GM12874 (cell line): ENCODE results near the gene GABRR1.
A peak's percentile ranks its signal among the peaks of the same experiment; 100 is the strongest.

Experiments
- CTCF ChIP-seq: IDR thresholded peaks from 2 replicates; pipeline ENCODE4 v1.5.1; 2011; ENCODE audit warnings: low read depth, mild to moderate bottlenecking, control low read depth, low read length, moderate library complexity; ENCODE audit not compliant: insufficient read depth

The GABRR1 gene

GRCh38 chr6:89243331-89243629 lies 26.1 kb upstream of the GABRR1 start:
- no peak for TF ChIP-seq CTCF

- 0 out of 2 replicates have a peak, but pooled peaks have one; percentile 19 for TF ChIP-seq CTCF
Observed at GRCh38 chr6:89242574-89243330, 25.6 kb upstream of the GABRR1 start.

- peak; percentile 39; the same call in 1 of the 2 replicates for TF ChIP-seq CTCF
Observed at GRCh38 chr6:89239338-89239737, 22.2 kb upstream of the GABRR1 start.

- no peak for TF ChIP-seq CTCF
Observed at GRCh38 chr6:89237158-89237557, 20.0 kb upstream of the GABRR1 start.

GRCh38 chr6:89222712-89223039 lies 5.5 kb upstream of the GABRR1 start:
- TF ChIP-seq CTCF = no peak

GRCh38 chr6:89221971-89222711 lies 5.0 kb upstream of the GABRR1 start:
- TF ChIP-seq CTCF = no peak

- no peak for TF ChIP-seq CTCF
Observed at GRCh38 chr6:89221129-89221528, 4.0 kb upstream of the GABRR1 start.
